Measurements from ENCODE around the gene KRTAP13-1. TPM values are rescaled to one million over a fixed set of nuclear protein-coding genes. Genes with fewer than 3 reads are reported as not detected.

KRTAP13-1 gene
- total and polyA plus RNA-seq, 2 of the 8 experiments (the other 6 are each of a cell fraction or from before 2014, with no cell fraction given) = not detected

- DNase-seq (ENCODE audit: low read depth in 1 of 2, low spot score in 2 of 2) = no peak
- FAIRE-seq = no peak
- no peaks in the 10 kb centered on the region for H3K23me2 ChIP-seq (ENCODE audit: low read depth, low read length)
- H3K9ac ChIP-seq (replicated peaks in 1 of 4; ENCODE audit: extremely low read depth in 1 of 4, low read depth in 3 of 4, low read length in 3 of 4) = no peak overlapping the region
- no peak overlapping the region for H3K4ac ChIP-seq (replicated peaks; ENCODE audit: insufficient read length, low read depth, low read length)
- WGBS, 2 experiments (ENCODE audit: extremely low coverage in 1 of 2, insufficient coverage in 1 of 2, insufficient read length in 1 of 2, insufficient replicate concordance in 2 of 2, low coverage in 1 of 2, low lambda C conversion rate in 2 of 2, missing lambda C conversion rate in 1 of 2) = 100% methylated on average over 1 of the region's 1 CpG; no CpG with 5 or more reads in 1 of the 2 experiments
- H3K27me3 ChIP-seq (replicated peaks in 1 of 4; ENCODE audit: control insufficient read depth in 3 of 4, extremely low read depth in 1 of 4, insufficient read depth in 3 of 4, low read length in 3 of 4) = no peaks in the 10 kb centered on the region
- H4K8ac ChIP-seq (ENCODE audit: extremely low read depth, insufficient read depth, low read length) = no peak overlapping the region
- H3K79me2 ChIP-seq (ENCODE audit: control insufficient read depth in 1 of 2, insufficient read depth in 2 of 2, low read length in 2 of 2) = no peaks in the 10 kb centered on the region
- H4K91ac ChIP-seq (replicated peaks; ENCODE audit: insufficient read length, low read length) = no peak overlapping the region
- H2BK20ac ChIP-seq (ENCODE audit: low read length) = no peak overlapping the region
- CTCF ChIA-PET (ENCODE audit: partially characterized antibody) = interaction anchor here (1.7 to 2.8 kb wide), 2 partner anchors 10 to 13 kb away, joined by 7 to 10 read pairs; no protein-coding TSS in a partner anchor
- no peak overlapping the region for H3K4me2 ChIP-seq (ENCODE audit: insufficient read depth in 1 of 2, low read depth in 2 of 2, low read length in 2 of 2)
- H2BK12ac ChIP-seq (ENCODE audit: low read depth, low read length) = no peak overlapping the region
- H3K4me1 ChIP-seq (replicated peaks in 1 of 4; ENCODE audit: control insufficient read depth in 3 of 4, insufficient read depth in 4 of 4, low read length in 3 of 4) = peaks cover 0 to 2% (median 0%) of the 10 kb centered on the region in 4 experiments; a peak in 2 of 7 replicates
- no peak overlapping the region for H2AFZ ChIP-seq (ENCODE audit: low read length)
- no peak overlapping the region for H3K4me3 ChIP-seq (ENCODE audit: extremely low read depth in 1 of 4, insufficient read depth in 2 of 4, low read depth in 3 of 4, low read length in 4 of 4)
- H3K56ac ChIP-seq (replicated peaks; ENCODE audit: insufficient read length, low read depth, low read length) = no peak overlapping the region
- no peak overlapping the region for H4K5ac ChIP-seq (ENCODE audit: insufficient read length, low read depth, low read length)
- H3K36me3 ChIP-seq (ENCODE audit: control insufficient read depth in 2 of 4, insufficient read depth in 4 of 4, low read length in 3 of 4) = no peaks in the 10 kb centered on the region
- no peak overlapping the region for H3K18ac ChIP-seq (ENCODE audit: extremely low read depth, low read length)
- H3K23ac ChIP-seq (ENCODE audit: insufficient read length) = no peak overlapping the region
- no peak overlapping the region for H2AK5ac ChIP-seq (ENCODE audit: low read depth, low read length)
- no peaks in the 10 kb centered on the region for H3K9me3 ChIP-seq (ENCODE audit: insufficient read depth in 2 of 2, low read depth in 1 of 2, low read length in 1 of 2)
- no peak overlapping the region for H2BK5ac ChIP-seq (ENCODE audit: low read depth, low read length)
- POLR2A ChIA-PET (ENCODE audit: partially characterized antibody) = no interaction called here
- H3K79me1 ChIP-seq (ENCODE audit: low read depth, low read length) = no peaks in the 10 kb centered on the region
- H2BK120ac ChIP-seq (replicated peaks; ENCODE audit: low read depth, low read length) = no peak overlapping the region
- no peak overlapping the region for H2BK15ac ChIP-seq (ENCODE audit: low read length)
- H3K27ac ChIP-seq (ENCODE audit: low read depth, low read length) = no peak overlapping the region
- H4K20me1 ChIP-seq (replicated peaks in 1 of 2; ENCODE audit: control insufficient read depth in 1 of 2, insufficient read depth in 2 of 2, low read length in 2 of 2) = no peaks in the 10 kb centered on the region
- H3K14ac ChIP-seq (ENCODE audit: insufficient read length) = no peak overlapping the region
These were observed 41.4 kb upstream of the KRTAP13-1 start for GRCh38 chr21:30354308-30355005.
